HG03521 (cell line): Measurements from ENCODE around the gene ARHGEF4.

Experiments used
- ATAC-seq: cut with Tn5 transposase; IDR thresholded peaks from one replicate; pipeline ENCODE4 v1.9.1; 2021; ENCODE audit warnings: mild to moderate bottlenecking, moderate library complexity; ENCODE audit not compliant: unreplicated experiment

Gene ARHGEF4

GRCh38 chr2:130834931-130835765 is 1.6 kb upstream of the ARHGEF4 start:
- ATAC-seq = no peak

- no peak for ATAC-seq
Observed at GRCh38 chr2:130835766-130836015, 1.0 kb upstream of the ARHGEF4 start.

GRCh38 chr2:130837175-130837810 is 579 bp downstream of the ARHGEF4 start:
- ATAC-seq = no peak

GRCh38 chr2:130837811-130838565 is 1.3 kb downstream of the ARHGEF4 start:
- ATAC-seq = no peak

GRCh38 chr2:130839011-130839780 is 2.5 kb downstream of the ARHGEF4 start:
- no peak for ATAC-seq

- no peak for ATAC-seq
Observed at GRCh38 chr2:130840506-130840905, 3.8 kb downstream of the ARHGEF4 start.

- no peak for ATAC-seq
Observed at GRCh38 chr2:130841741-130842365, 5.1 kb downstream of the ARHGEF4 start.

GRCh38 chr2:130842770-130843169 is 6.1 kb downstream of the ARHGEF4 start:
- no peak for ATAC-seq

- no peak for ATAC-seq
Observed at GRCh38 chr2:130843321-130843985, 6.7 kb downstream of the ARHGEF4 start.

- no peak for ATAC-seq
Observed at GRCh38 chr2:130844161-130844560, 7.4 kb downstream of the ARHGEF4 start.

- no peak for ATAC-seq
Observed at GRCh38 chr2:130845505-130846085, 8.9 kb downstream of the ARHGEF4 start.

- no peak for ATAC-seq
Observed at GRCh38 chr2:130846233-130846632, 9.5 kb downstream of the ARHGEF4 start.

GRCh38 chr2:130846686-130847375 is 10.1 kb downstream of the ARHGEF4 start:
- ATAC-seq = no peak

GRCh38 chr2:130847776-130848525 is 11.2 kb downstream of the ARHGEF4 start:
- ATAC-seq = no peak

- ATAC-seq = no peak
Observed at GRCh38 chr2:130848526-130849210, 12.0 kb downstream of the ARHGEF4 start.

- ATAC-seq = no peak
Observed at GRCh38 chr2:130849896-130850787, 13.4 kb downstream of the ARHGEF4 start.
